Astrocyte (in vitro differentiated cells and primary cell): ENCODE measurements around the gene B3GALT6. TPM values are rescaled to one million over a fixed set of nuclear protein-coding genes. Genes with fewer than 3 reads are reported as not detected.

Experiments
- DNase-seq: peaks from one replicate; pipeline ENCODE4 v3.0.0-alpha.2; 2010; ENCODE audit warnings: low read depth
- FAIRE-seq: peaks from 2 replicates; lab custom pipeline; 2011; peaks lifted over from hg19 to GRCh38; lab: Jason Lieb, UNC
- H2AFZ ChIP-seq: 2 replicates; pipeline ENCODE4 v1.6.0; 2012; ENCODE audit warnings: low read depth, low read length, inconsistent platforms
- H3K27ac ChIP-seq: 2 replicates; pipeline ENCODE4 v1.5.1; 2011; ENCODE audit warnings: low read depth, low read length, inconsistent platforms
- H3K27me3 ChIP-seq: 2 replicates; pipeline ENCODE4 v1.6.0; 2011; ENCODE audit warnings: low read length, inconsistent platforms; ENCODE audit not compliant: insufficient read depth
- H3K36me3 ChIP-seq: 2 replicates; pipeline ENCODE4 v1.5.1; 2011; ENCODE audit warnings: low read length, inconsistent platforms; ENCODE audit not compliant: insufficient read depth
- H3K4me1 ChIP-seq: 2 replicates; pipeline ENCODE4 v1.5.1; 2011; ENCODE audit warnings: low read length, inconsistent platforms; ENCODE audit not compliant: insufficient read depth
- H3K4me2 ChIP-seq: 2 replicates; pipeline ENCODE4 v1.6.0; 2012; ENCODE audit warnings: low read length, inconsistent platforms
- H3K4me3 ChIP-seq: 2 replicates; pipeline ENCODE4 v1.5.1; 2011; ENCODE audit warnings: low read depth, mild to moderate bottlenecking, low read length, inconsistent platforms; ENCODE audit not compliant: insufficient read depth
- H3K79me2 ChIP-seq: 2 replicates; pipeline ENCODE4 v1.6.0; 2012; ENCODE audit warnings: mild to moderate bottlenecking, low read length, inconsistent platforms; ENCODE audit not compliant: insufficient read depth
- H3K9ac ChIP-seq: 2 replicates; pipeline ENCODE4 v1.6.0; 2012; ENCODE audit warnings: mild to moderate bottlenecking, low read length, inconsistent platforms
- H3K9me3 ChIP-seq: 2 replicates; pipeline ENCODE4 v1.5.1; 2012; ENCODE audit warnings: low read depth, mild to moderate bottlenecking, low read length, inconsistent platforms; ENCODE audit not compliant: insufficient read depth
- H4K20me1 ChIP-seq: 2 replicates; pipeline ENCODE4 v1.6.0; 2012; ENCODE audit warnings: low read length, inconsistent platforms; ENCODE audit not compliant: insufficient read depth
- H3K27ac Mint-ChIP-seq: one replicate; pipeline ENCODE4 v1.8.0; 2021; ENCODE audit warnings: mild to moderate bottlenecking, mixed read lengths; ENCODE audit not compliant: unreplicated experiment
- H3K27me3 Mint-ChIP-seq: one replicate; pipeline ENCODE4 v1.8.0; 2021; ENCODE audit warnings: low read depth, mixed read lengths; ENCODE audit not compliant: unreplicated experiment
- H3K36me3 Mint-ChIP-seq: one replicate; pipeline ENCODE4 v1.8.0; 2021; ENCODE audit warnings: low read depth, mixed read lengths; ENCODE audit not compliant: unreplicated experiment
- H3K4me1 Mint-ChIP-seq: one replicate; pipeline ENCODE4 v1.8.0; 2021; ENCODE audit warnings: low read depth, mixed read lengths; ENCODE audit not compliant: unreplicated experiment
- H3K4me3 Mint-ChIP-seq: one replicate; pipeline ENCODE4 v1.8.0; 2021; ENCODE audit warnings: mild to moderate bottlenecking, moderate library complexity, mixed read lengths; ENCODE audit not compliant: unreplicated experiment
- H3K9me3 Mint-ChIP-seq: one replicate; pipeline ENCODE4 v1.8.0; 2021; ENCODE audit warnings: mild to moderate bottlenecking, mixed read lengths; ENCODE audit not compliant: unreplicated experiment
- EZH2 ChIP-seq: IDR thresholded peaks from 2 replicates; pipeline ENCODE4 v1.6.1; 2012; ENCODE audit warnings: mild to moderate bottlenecking, low read length, inconsistent platforms; ENCODE audit not compliant: insufficient read depth
- total RNA-seq: library from RNA; stranded (reverse); gene quantifications from 2 replicates; pipeline ENCODE4 v1.2.1, GENCODE V29; 2021
- TF ChIP-seq, protein P1 (sequence below): IDR thresholded peaks from 2 replicates; pipeline ENCODE4 v1.5.1; 2011; ENCODE audit warnings: low read depth, mild to moderate bottlenecking, inconsistent platforms, low read length, moderate library complexity; ENCODE audit not compliant: insufficient read depth

Gene B3GALT6
- total RNA-seq, 1 donor from 2014 or later: 22.4 TPM

DNA sequence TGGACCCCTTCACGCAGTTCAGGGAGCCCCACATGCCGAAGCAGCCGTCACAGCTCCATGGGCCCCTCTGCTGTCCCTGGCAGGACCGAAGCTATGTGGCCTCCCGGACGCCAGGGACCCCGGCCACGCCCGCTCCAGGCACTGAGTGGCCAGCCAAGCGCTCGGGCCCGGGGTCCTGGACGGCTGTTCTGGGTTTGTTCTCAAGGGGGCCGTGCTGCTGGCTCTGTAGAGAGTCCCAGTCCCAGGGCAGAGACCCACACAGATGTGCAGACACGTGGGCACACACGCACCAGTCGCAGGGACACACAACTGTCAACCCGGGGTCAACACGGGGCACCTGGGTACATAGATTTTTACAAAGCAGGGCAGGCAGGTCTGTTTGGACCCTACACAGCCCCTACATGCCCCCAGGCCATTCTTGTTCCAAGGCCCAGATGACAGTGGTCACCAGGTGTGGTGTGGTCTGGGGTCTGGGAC, 6.7 kb downstream of the B3GALT6 start:
- no peaks in the 10 kb centered on the region for H3K36me3 ChIP-seq
- no peaks in the 10 kb centered on the region for H3K36me3 Mint-ChIP-seq
- peaks cover 15% of the 10 kb centered on the region for H4K20me1 ChIP-seq
- peaks cover 3% of the 10 kb centered on the region for H3K4me1 Mint-ChIP-seq
- no peak overlapping the region for H2AFZ ChIP-seq
- no peak overlapping the region for H3K4me3 Mint-ChIP-seq
- H3K4me1 ChIP-seq: no peaks in the 10 kb centered on the region
- DNase-seq (no peak), FAIRE-seq (no peak)
- no peaks in the 10 kb centered on the region for H3K27me3 ChIP-seq
- H3K9me3 ChIP-seq: no peaks in the 10 kb centered on the region
- TF ChIP-seq, protein P1, sequence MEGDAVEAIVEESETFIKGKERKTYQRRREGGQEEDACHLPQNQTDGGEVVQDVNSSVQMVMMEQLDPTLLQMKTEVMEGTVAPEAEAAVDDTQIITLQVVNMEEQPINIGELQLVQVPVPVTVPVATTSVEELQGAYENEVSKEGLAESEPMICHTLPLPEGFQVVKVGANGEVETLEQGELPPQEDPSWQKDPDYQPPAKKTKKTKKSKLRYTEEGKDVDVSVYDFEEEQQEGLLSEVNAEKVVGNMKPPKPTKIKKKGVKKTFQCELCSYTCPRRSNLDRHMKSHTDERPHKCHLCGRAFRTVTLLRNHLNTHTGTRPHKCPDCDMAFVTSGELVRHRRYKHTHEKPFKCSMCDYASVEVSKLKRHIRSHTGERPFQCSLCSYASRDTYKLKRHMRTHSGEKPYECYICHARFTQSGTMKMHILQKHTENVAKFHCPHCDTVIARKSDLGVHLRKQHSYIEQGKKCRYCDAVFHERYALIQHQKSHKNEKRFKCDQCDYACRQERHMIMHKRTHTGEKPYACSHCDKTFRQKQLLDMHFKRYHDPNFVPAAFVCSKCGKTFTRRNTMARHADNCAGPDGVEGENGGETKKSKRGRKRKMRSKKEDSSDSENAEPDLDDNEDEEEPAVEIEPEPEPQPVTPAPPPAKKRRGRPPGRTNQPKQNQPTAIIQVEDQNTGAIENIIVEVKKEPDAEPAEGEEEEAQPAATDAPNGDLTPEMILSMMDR: no peak
- no peak for TF ChIP-seq EZH2
- H3K27me3 Mint-ChIP-seq: no peaks in the 10 kb centered on the region
- H3K79me2 ChIP-seq: peaks cover 12% of the 10 kb centered on the region
- no peak overlapping the region for H3K4me2 ChIP-seq
- no peak overlapping the region for H3K4me3 ChIP-seq
- H3K27ac Mint-ChIP-seq: no peak overlapping the region
- no peak overlapping the region for H3K9ac ChIP-seq
- H3K9me3 Mint-ChIP-seq: peaks cover 2% of the 10 kb centered on the region
- no peak overlapping the region for H3K27ac ChIP-seq

DNA sequence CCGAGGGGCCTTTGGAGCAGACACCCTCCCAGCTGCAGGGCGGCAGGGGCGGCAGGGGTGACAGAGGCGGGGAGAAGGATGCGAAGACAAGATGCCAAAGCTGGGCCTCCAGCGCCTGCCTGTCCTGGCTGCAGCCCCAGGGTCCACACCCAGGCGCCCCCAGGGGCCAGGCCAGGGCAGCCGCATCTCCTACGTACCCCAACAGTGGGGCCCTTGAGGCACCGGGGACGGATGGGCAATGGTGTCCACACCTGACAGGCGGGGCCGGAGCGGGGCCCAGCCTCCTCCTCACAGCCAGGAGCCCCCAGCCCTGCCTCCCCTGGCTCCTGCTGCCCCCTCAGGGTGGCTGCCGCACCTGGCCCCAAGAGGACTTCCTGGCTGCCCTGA, 7.2 kb downstream of the B3GALT6 start:
- FAIRE-seq: no peak
- no peak for DNase-seq
- Histone ChIP-seq H3K79me2 (peaks cover 7% of the 10 kb centered on the region), H3K36me3 (no peaks in the 10 kb centered on the region), H3K9me3 (no peaks in the 10 kb centered on the region), H2AFZ (no peak overlapping the region), H3K27me3 (no peaks in the 10 kb centered on the region), H3K27ac (no peak overlapping the region), H3K4me2 (no peak overlapping the region), H3K4me3 (no peak overlapping the region), H3K4me1 (no peaks in the 10 kb centered on the region), H4K20me1 (peaks cover 11% of the 10 kb centered on the region), H3K9ac (no peak overlapping the region)
- H3K36me3 Mint-ChIP-seq: no peaks in the 10 kb centered on the region
- H3K9me3 Mint-ChIP-seq: no peaks in the 10 kb centered on the region
- no peak for TF ChIP-seq EZH2
- TF ChIP-seq, protein P1: no peak
- H3K27ac Mint-ChIP-seq: no peak overlapping the region
- no peaks in the 10 kb centered on the region for H3K4me1 Mint-ChIP-seq
- no peaks in the 10 kb centered on the region for H3K27me3 Mint-ChIP-seq
- H3K4me3 Mint-ChIP-seq: no peak overlapping the region

DNA sequence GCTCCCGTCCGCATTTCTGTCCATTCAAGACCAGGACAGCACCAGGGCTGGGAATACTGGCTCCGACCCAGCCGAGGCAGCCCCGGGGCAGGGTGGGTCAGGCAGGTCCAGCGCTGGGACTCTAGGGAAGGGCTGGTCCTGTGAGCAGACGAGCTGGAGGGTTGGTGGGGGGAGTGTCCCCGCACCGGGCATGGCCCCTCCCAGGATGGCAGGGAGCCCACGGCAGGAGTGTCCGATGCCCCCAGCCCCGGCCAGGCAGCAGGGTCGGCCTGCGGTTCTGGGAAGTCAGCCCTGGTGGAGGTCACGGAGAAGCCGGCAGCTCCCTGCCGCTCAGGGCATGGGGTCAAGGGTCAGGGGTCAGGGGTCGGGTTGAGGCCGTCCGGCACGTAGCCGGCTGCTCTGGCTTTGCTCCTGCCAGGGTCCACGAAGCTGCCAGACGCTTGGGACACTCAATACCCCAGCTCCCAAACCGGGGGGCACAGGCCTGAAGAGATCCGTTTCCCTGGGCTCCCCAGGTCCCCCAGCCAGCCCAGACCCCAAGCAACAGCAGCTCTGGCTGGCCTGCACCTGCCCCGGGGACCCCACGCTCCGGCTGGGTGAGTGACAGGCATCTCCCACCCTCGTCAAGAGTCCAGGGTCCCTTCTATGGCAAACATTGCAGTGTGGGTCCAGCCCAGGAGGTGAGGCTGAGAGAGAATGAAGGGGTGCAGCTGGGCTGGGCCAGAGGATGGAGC, 7.7 kb downstream of the B3GALT6 start:
- H3K27ac Mint-ChIP-seq: no peak overlapping the region
- H4K20me1 ChIP-seq: peaks cover 5% of the 10 kb centered on the region
- peaks cover 2% of the 10 kb centered on the region for H3K79me2 ChIP-seq
- no peak overlapping the region for H3K9ac ChIP-seq
- no peaks in the 10 kb centered on the region for H3K27me3 Mint-ChIP-seq
- H3K36me3 Mint-ChIP-seq: no peaks in the 10 kb centered on the region
- FAIRE-seq: no peak
- H2AFZ ChIP-seq: no peak overlapping the region
- H3K36me3 ChIP-seq: no peaks in the 10 kb centered on the region
- no peaks in the 10 kb centered on the region for H3K27me3 ChIP-seq
- no peak for TF ChIP-seq EZH2
- TF ChIP-seq, protein P1: no peak
- H3K9me3 ChIP-seq: no peaks in the 10 kb centered on the region
- H3K4me3 ChIP-seq: no peak overlapping the region
- H3K4me3 Mint-ChIP-seq: no peak overlapping the region
- no peak for DNase-seq
- no peaks in the 10 kb centered on the region for H3K4me1 Mint-ChIP-seq
- no peak overlapping the region for H3K27ac ChIP-seq
- no peaks in the 10 kb centered on the region for H3K4me1 ChIP-seq
- no peak overlapping the region for H3K4me2 ChIP-seq
- H3K9me3 Mint-ChIP-seq: no peaks in the 10 kb centered on the region
